Fibroblast of skin of left quadriceps (primary cell): Measurements from ENCODE around the gene PTPRR.

Experiments used
- DNase-seq, 2 experiments: peaks; one replicate each; pipeline ENCODE4 v3.0.0-alpha.2; 2013; ENCODE audit warnings: low read depth in 2 of 2

The PTPRR gene

DNA sequence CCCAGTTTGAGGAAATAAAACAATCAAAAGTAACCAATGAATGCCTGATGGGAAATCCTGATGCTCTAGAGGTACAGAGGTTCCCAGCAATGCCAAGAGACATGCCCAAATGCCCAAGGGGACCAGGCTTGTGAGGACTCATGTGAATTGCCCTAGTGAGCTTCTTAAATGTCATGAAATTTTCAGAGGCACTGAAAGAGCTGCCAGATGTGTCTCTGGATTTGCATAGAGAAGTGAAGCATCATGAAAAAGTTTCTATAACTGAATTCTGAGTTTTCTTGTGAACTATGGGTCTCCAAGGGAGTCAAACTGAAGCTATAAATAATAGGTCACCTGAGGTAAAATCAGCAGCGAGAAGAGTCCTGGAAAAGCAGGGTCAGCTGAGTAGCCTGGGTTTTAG, 9.9 kb downstream of the PTPRR start:
- no peak for DNase-seq

DNA sequence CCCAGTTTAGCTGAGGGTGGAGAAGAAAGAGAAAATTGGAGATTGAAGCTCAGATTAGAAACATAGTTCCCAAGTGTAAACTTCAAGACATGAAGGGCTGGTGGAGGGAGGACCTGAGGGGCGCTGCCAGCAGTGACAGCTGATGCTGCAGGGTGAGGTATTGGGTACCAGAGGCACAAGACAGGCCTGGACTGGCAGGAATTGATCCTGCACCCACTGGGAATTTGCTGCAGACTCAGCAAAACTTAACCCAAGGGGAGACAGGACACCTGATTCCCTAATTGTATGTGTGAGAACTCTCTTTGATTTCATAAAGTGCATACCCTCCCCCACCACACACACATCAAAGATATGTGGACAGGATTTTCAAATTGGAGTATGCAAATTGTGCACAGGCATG, 11.6 kb downstream of the PTPRR start:
- no peak for DNase-seq

DNA sequence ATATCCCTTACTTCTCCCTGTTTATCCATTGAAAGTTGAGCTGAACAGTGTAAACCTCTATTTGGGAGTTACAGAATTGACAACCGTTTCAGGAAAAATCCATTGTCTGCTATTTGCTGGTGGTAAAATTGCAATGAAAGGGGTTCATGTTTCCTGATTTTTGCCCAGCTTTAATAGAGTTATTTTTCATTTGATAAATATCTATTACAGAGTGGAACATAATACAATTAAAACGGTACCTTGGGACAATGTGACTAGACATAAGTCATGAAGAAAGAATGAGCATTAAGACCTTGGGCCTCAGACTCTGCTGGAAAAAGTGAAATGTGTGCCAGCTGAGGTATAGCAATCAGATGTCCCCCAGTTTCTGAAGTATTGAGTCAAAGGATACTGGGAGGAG, 13.1 kb downstream of the PTPRR start:
- no peak for DNase-seq

DNA sequence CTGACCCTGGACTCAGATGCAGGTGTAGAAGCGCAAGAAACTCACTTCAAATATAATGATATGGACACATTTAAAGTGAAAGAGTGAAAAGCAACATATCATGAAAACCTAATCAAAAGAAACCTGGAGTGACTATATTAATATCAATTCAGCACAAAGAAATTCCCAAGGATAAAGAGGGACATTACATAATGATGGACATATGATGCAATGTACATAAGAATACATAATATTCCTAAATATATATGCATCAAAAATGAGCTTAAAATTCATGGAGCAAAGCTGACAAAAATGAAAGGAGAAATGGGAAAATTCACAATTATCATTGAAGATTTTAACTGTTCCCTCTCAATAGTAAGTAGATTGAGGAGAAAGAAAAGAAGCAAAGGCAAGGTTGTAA, 24.6 kb downstream of the PTPRR start:
- no peak for DNase-seq

DNA sequence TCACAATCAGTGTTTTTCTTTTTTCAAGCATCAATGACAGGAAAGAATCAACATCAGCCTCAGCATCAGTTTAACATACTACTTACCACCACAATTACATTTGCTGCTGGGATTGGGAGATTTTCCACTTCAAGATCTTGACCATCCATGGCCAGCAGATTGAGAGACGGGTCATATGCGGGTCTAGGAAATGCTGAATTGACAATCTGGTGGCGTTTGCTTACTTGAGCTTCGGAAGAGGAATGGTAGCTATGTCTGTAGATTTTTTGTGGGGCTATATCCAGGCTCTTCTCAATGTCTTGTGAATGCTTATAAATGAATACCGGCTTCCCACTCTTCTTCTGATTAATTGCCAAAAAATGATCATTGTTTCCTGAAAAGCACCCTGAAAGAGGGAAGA, 27.9 kb downstream of the PTPRR start:
- no peak for DNase-seq

DNA sequence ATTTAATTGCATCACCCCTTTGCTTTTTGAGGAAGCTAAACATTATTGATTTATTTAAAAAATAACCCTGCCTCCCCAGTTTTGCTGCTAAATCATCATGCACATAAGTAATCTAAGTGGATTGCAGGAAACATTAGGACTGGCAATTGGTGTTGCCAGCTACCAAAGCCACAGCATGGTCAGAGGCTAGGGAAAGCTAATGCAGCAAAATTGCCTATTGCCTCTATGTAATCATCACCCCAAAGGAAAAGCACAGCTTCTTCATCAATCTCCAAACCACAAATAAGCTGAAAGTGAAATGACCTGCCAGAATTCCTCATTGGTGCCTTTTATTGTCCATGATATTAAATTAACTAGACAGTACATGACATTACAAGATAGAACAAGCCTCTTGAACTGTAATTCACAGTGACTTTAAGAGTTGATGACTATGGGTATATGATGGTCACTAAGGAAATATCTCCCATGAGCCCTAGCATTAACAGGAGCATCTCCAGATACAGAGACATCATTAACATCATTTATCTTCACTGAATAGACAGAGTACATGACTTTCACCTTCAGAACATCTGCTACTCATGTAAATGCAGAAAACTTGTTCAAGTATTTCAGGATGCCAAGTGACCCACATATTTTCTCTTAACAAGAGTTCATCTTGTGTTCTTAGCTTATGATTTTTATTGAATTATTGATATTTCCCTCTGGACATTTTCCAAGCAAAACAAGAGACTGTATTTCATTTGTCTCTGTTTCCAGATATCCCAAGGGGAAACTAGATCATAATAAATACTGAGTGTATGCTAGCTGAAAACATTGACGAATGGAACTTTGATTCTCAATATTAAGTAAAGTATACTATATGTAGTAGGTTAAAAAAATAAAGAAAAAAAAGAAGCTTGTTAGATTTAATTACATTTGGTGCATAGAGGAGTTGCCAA, 29.4 kb downstream of the PTPRR start:
- DNase-seq: no peak

DNA sequence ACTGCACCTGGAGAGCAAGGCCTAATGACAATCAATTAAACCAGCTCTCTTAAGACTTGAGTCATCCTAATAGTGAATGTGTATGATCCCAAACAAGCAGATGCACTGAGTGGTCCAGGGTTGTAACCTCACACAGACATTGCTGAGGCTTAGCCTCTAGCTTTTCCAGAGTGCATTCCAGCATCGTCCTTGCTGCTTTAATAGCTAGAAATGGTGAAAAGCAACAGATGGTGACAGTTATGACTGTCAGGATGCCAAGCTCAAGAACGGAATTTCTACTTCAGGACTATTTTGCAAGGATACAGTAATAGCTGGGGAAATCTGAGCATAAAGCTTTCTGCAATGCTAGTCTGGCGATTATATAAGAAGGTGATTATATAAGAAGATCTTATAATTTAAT, 34.6 kb downstream of the PTPRR start:
- DNase-seq: no peak

DNA sequence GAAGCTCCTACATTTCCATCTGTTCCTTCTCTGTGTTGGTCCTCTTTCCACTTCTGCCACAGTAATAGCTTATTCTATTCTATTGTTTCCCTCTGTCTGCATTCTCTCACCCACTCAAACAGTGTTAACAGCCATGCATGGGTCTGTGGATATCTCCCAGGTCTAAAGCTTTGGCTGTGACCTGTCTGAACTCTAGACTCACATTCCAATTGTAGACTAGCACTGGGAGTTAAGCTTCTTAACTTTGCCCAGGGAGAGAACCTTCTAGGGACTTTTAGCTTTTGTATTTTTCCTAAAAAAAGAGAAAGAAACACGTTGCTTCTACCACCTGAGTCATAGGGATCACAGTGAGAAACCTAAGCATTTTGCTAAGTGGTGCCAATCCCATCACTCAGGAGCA, 36.7 kb downstream of the PTPRR start:
- DNase-seq: no peak

DNA sequence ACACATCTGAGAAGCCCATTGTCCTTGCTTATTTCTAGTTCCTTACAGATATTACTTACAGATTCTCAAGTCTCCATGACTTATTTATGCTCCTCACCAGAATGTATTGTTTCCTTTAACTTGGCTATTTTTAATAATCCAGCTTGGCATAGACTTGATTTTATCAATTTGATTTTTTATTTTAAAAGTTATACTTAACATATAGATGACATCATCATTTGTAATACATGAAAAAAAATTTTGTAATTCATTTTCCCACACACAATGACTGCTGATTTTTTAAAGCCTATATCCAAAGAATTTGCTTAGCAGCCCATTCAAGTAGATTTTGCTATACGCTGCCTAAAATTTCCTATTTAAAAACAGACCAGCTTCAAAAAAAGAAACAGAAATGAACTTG, 39.8 kb downstream of the PTPRR start:
- DNase-seq: no peak

DNA sequence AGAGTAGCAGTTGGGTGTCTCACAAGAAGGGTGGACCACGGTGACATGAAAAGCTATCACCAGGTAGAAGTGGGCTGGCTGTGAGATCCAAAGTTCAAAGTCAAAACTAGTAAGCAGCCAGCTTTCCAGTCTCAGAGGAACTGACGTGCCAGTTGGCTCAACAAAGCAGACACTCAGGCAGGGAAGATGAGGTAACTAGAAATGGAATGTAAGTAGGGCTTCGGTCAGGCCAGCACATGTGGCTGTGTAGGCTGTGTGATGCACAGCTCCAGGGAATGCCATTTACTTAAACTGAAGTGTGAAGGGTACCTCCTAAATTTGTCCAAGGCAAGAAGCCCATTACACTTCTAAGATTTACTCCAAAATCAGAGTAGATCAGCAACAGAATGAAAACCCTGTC, 43.6 kb downstream of the PTPRR start:
- DNase-seq: peak; percentile 7 to 8

DNA sequence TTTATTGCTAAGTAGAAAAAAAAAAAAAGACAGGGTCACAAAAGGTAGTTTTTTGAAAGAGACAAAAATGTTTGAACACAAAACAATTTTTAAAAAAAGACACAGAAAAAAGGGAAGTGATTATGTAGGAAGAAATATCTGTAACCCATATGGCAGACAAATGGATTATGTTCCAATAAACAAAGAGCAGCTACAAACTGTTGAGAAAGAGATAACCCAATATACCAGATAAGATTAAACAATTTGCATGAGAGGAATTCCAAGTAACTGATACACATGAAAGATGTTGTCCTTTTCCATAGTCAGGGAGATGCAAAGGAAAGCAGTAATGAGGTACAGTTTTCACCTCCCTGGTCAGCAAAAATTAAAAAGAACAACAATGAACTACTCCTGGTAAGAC, 44.9 kb downstream of the PTPRR start:
- DNase-seq: no peak

DNA sequence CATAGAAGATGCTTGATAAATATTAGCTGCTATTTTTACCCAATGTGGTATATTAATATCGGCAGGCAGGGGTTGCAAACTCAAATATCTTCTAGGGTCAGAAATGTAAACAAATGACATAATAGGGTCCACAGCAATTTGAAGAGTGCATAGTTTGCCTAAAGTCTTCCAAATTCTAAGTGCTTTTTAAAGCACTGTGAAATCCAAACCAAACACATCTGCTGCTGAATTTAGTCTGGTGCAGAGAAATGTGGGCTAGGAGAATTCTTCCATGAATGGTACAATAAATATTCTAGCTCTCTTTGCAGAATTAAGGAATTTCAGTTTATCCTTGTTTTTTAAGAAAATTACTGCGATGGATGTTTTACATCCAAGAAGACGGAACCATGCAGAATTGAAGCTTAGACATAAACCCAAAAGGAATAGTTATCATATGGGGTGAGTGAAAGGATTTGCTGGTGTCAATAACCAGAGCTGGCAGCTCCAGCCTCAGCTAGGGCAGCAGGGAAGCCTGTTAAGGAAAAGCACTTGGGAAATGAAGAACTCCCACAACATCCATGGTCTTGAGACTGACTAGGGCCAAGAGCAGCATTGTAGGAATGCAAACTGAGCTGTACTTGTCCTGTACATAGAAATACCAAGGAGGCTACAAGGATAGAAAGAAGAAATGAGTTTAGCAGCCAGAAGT, 65.5 kb downstream of the PTPRR start:
- no peak for DNase-seq

DNA sequence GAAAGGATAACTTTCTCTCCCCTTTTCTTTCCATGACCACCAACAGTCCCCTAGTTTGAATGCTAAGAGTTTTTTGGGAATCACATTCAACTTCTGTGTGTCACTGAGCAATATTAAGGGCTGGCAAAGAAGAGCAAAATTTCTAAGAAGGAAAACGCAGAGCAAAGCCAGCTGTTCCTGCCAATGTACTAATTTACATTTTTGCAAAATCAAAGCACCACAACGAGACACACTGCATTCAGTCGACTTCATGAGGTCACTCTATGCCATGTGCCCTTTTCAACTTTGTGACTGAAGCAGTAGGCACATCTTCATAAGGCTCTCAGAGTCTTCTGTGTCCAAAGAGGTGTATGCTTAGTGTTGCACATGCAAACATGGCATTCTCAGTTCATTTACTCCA, 66.4 kb downstream of the PTPRR start:
- DNase-seq: no peak

DNA sequence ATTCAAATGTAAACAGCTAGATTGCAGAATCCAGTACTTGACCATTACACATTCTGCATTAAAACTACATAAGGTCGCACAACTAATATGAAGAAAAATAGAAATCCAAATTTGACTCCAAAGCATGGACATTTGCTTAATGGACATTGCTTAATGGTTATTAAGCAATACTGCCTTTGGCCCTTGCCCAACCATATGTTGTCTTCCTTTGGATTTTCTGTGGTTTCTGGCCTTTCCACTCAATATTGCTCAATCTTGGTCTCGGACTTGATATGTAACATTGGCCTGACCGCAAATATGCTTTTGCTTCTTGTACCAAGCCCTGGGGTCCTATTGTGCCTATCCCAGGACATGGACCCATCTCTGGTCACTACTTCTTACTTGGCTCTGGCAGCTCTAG, 67.2 kb downstream of the PTPRR start:
- DNase-seq: peak; percentile 40 to 46

DNA sequence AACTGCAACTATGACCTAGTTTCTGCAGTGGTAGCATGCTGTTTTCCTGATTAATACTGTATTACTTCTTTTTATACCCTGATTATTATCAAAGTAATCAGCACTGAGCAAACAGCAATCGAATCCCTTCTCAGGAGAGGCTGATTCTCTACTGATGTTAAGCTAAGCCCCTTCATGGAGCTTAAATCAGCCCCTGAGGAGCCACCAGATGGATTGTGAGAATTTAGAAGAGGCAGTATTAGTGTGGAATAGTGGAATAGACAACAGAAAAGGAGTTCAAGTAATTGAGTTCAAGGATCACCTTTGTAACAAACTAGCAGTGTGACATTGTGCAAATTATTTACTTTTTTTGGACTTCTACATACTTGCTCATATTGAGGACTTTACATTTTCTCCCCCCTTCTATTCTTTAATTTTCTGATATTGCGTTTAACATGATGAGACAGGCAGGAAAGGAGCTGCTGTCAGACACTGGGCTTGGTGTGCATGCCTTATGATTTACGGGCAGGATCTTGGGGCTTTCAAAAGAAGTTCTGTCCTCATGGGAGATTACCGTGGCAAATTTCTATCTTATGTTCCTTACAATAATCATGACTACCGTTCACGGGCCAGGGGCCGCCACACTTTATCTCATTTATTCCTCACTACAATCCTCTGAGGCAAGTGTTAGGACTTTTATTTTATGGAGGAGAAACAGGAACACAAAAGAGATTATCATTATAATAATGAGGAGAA, 68.0 kb downstream of the PTPRR start:
- DNase-seq: no peak

DNA sequence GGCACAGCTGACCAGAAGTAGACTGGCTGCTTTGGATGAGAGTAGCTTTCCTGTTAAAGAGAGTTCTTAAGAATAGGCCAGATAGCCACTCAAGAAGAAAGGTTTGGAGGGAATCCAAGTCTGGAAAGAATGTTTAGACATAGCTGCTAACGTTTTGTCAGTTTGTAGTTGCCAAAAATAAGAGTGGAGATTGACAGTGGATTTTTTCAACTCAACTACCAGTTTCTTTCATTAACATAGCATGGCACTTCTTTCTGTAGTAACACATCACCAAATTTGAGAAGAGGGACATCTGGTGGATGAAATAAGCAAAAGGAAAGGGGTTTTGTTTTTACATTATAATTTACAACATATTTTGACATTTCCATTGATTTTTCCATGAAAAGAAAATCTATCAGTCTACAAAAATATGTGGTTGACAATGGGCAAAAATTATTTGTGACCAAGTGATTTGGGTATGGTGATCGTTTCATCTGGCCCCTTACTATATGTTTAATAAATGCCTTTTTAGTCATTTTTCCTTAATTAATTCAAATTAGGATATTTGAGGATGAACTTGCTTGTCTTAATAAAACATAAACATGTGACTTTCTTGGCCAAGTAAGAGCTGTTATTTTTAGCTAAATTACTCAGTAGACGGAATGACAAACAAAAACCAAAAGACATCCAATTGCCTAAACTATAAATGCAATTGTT, 71.1 kb downstream of the PTPRR start:
- DNase-seq: peak; percentile 13 to 21

DNA sequence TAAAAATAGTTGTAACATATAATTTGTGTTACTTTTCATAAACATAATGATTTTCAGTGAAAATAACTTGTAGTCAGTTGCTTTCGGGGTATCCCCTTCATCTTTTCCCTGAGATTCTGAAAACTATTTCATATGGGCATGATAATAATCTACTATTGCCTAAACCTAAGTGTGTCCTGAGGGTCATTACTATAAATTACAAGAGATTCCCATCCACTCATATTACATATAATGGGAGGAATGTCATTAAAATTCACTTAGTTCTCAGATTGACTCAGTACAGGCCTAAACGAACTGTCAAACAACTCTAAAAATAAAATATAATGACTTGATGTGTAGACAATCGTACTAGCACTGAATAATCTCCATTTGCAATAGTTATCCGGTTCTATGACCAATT, 72.7 kb downstream of the PTPRR start:
- DNase-seq: no peak

DNA sequence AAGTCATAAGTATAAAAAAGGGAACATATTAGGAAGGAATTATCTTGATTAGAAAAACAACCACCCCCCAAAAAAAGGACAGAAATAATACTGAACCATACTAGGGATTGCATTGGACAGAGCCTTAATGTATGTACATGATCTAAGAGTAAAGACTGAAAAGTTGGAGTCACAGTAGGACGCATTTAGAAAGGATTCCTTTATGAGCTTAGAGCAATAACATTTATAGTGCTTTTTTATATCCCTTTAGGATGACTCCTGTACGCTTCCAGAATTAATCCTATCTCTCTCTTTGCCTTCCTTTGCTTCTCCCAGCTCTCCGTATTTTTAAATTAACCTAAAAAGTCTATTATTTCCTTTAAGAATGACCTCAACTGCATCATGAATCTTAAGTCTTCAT, 75.3 kb downstream of the PTPRR start:
- DNase-seq: no peak

DNA sequence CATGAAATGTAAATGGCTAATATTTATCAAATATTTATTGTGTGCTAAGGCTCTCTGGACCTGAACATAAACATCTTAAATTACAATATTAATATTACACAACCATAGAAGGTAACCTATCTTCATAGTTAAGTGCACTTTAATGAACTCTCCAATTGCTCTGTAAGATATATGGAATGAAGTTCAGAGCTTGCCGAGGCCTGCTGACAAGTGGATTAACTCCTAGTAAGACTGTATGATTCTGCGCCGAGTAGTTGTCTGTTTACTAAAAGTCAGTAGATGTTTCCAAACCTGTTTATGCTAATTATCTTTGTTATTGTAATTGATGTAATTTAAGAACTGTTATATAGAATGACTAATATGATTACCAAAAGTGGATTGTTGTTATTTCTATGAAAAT, 77.2 kb downstream of the PTPRR start:
- no peak for DNase-seq

DNA sequence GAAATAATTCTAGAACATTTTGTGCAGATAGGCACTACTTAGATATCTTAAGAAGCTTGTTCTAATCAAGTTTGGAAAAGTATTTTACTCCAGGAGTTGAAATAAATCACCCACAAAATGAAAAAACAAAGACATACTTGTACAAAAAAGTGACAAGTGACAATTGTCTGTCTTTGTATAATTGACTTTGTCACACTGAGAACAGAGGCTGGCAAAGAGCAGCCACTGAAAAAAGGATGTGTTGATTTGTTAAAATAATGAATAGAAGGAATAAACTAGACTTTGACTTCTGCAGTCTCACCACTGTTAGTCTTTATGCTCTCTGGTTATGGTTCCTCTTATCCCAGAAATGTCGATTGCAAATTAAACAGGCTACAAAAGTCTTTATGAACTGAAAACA, 77.6 kb downstream of the PTPRR start:
- DNase-seq: no peak

DNA sequence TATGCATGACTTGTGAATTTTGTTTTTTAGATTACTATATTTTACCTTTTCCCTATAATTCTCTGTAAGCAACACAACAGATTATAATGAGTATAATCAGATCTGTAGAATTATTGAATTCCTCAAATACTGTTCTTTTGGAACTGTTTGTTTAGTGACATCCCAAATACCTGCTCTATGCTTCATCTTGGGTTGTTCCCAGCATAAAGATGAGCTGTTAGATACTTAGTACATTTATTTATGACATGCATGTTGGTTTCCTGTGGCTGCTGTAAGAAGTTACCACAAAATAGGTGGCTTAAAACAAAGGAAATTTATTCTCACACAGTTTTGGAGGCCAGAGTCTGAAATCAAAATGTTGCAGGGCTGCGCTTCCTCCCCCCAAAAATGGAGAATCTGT, 78.4 kb downstream of the PTPRR start:
- DNase-seq: no peak
